HepG2 (cell line): Measurements from ENCODE around the gene MGAT4D.

Experiments
- CENPX ChIP-seq: sonication (generic); formaldehyde crosslinking; IDR thresholded peaks from 2 replicates; pipeline ENCODE4 v1.9.0; 2021; ENCODE audit warnings: mild to moderate bottlenecking, missing genetic modification reagents, moderate library complexity
- NONO ChIP-seq, 2 experiments: fragments of 450-650 bp in 1 of 2; sonication (generic) in 1 of 2; formaldehyde crosslinking in 1 of 2; IDR thresholded peaks in 1 of 2; conservative IDR thresholded peaks in 1 of 2; 2 replicates each; pipeline versions ENCODE4 v1.6.1 to v1.8.0; 2017 to 2022; ENCODE audit warnings: mild to moderate bottlenecking in 1 of 2, missing genetic modification reagents in 1 of 2, moderate library complexity in 1 of 2
- TF ChIP-seq, protein P1 (sequence below): fragments of 450-650 bp; IDR thresholded peaks from 2 replicates; pipeline ENCODE4 v1.6.1; 2017; ENCODE audit warnings: mild to moderate bottlenecking
- TF ChIP-seq, protein P2 (sequence below): sonication (generic); formaldehyde crosslinking; IDR thresholded peaks from 2 replicates; pipeline ENCODE4 v1.5.0; 2020; ENCODE audit warnings: mild to moderate bottlenecking, missing genetic modification reagents, moderate library complexity
- TF ChIP-seq, protein P3 (sequence below): sonication (generic); formaldehyde crosslinking; IDR thresholded peaks from 2 replicates; pipeline ENCODE4 v1.4.0; 2020; ENCODE audit warnings: missing genetic modification reagents

DNA sequence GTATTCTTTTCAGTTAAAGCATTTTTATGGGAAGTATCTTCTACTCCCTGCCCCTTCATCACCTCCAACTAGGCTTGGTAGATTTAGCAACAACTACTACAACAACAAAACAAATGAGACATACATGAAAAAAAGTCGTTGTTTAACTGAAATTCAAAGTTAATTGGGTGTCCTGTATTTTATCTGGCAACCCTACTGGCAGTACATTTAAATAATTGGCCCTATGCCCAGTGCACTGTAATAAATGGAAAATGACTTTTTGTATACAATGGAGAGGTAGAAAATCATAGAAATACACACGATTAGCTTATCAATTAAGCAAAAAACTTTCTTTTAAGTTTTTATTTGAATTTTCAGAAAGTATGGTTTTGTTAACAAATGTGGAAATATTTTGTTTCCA, 49.3 kb downstream of the MGAT4D start:
- TF ChIP-seq, protein P1, sequence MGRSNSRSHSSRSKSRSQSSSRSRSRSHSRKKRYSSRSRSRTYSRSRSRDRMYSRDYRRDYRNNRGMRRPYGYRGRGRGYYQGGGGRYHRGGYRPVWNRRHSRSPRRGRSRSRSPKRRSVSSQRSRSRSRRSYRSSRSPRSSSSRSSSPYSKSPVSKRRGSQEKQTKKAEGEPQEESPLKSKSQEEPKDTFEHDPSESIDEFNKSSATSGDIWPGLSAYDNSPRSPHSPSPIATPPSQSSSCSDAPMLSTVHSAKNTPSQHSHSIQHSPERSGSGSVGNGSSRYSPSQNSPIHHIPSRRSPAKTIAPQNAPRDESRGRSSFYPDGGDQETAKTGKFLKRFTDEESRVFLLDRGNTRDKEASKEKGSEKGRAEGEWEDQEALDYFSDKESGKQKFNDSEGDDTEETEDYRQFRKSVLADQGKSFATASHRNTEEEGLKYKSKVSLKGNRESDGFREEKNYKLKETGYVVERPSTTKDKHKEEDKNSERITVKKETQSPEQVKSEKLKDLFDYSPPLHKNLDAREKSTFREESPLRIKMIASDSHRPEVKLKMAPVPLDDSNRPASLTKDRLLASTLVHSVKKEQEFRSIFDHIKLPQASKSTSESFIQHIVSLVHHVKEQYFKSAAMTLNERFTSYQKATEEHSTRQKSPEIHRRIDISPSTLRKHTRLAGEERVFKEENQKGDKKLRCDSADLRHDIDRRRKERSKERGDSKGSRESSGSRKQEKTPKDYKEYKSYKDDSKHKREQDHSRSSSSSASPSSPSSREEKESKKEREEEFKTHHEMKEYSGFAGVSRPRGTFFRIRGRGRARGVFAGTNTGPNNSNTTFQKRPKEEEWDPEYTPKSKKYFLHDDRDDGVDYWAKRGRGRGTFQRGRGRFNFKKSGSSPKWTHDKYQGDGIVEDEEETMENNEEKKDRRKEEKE: no peak
- TF ChIP-seq, protein P2, sequence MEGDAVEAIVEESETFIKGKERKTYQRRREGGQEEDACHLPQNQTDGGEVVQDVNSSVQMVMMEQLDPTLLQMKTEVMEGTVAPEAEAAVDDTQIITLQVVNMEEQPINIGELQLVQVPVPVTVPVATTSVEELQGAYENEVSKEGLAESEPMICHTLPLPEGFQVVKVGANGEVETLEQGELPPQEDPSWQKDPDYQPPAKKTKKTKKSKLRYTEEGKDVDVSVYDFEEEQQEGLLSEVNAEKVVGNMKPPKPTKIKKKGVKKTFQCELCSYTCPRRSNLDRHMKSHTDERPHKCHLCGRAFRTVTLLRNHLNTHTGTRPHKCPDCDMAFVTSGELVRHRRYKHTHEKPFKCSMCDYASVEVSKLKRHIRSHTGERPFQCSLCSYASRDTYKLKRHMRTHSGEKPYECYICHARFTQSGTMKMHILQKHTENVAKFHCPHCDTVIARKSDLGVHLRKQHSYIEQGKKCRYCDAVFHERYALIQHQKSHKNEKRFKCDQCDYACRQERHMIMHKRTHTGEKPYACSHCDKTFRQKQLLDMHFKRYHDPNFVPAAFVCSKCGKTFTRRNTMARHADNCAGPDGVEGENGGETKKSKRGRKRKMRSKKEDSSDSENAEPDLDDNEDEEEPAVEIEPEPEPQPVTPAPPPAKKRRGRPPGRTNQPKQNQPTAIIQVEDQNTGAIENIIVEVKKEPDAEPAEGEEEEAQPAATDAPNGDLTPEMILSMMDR (CRISPR knock-in tag): no peak
- no peak for TF ChIP-seq NONO (IDR thresholded peaks at IDR 0.05)
- TF ChIP-seq NONO (CRISPR knock-in tag; conservative IDR thresholded peaks at IDR 0.05): no peak
- TF ChIP-seq, protein P3, sequence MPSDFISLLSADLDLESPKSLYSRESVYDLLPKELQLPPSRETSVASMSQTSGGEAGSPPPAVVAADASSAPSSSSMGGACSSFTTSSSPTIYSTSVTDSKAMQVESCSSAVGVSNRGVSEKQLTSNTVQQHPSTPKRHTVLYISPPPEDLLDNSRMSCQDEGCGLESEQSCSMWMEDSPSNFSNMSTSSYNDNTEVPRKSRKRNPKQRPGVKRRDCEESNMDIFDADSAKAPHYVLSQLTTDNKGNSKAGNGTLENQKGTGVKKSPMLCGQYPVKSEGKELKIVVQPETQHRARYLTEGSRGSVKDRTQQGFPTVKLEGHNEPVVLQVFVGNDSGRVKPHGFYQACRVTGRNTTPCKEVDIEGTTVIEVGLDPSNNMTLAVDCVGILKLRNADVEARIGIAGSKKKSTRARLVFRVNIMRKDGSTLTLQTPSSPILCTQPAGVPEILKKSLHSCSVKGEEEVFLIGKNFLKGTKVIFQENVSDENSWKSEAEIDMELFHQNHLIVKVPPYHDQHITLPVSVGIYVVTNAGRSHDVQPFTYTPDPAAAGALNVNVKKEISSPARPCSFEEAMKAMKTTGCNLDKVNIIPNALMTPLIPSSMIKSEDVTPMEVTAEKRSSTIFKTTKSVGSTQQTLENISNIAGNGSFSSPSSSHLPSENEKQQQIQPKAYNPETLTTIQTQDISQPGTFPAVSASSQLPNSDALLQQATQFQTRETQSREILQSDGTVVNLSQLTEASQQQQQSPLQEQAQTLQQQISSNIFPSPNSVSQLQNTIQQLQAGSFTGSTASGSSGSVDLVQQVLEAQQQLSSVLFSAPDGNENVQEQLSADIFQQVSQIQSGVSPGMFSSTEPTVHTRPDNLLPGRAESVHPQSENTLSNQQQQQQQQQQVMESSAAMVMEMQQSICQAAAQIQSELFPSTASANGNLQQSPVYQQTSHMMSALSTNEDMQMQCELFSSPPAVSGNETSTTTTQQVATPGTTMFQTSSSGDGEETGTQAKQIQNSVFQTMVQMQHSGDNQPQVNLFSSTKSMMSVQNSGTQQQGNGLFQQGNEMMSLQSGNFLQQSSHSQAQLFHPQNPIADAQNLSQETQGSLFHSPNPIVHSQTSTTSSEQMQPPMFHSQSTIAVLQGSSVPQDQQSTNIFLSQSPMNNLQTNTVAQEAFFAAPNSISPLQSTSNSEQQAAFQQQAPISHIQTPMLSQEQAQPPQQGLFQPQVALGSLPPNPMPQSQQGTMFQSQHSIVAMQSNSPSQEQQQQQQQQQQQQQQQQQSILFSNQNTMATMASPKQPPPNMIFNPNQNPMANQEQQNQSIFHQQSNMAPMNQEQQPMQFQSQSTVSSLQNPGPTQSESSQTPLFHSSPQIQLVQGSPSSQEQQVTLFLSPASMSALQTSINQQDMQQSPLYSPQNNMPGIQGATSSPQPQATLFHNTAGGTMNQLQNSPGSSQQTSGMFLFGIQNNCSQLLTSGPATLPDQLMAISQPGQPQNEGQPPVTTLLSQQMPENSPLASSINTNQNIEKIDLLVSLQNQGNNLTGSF (CRISPR knock-in tag): no peak
- no peak for TF ChIP-seq CENPX (CRISPR knock-in tag)
